Aortic smooth muscle cell (primary cell): ENCODE measurements around the gene VSIG10. TPM values are rescaled to one million over a fixed set of nuclear protein-coding genes. Genes with fewer than 3 reads are reported as not detected.

Experiments
- total RNA-seq: library from RNA; depleted of rRNA; stranded (reverse); fragments of >200 nt; gene quantifications from 2 replicates; pipeline ENCODE4 v1.2.3, GENCODE V29; 2014

Gene VSIG10
- 21.1 and 24.6 TPM in 2 replicates for total RNA-seq

DNA sequence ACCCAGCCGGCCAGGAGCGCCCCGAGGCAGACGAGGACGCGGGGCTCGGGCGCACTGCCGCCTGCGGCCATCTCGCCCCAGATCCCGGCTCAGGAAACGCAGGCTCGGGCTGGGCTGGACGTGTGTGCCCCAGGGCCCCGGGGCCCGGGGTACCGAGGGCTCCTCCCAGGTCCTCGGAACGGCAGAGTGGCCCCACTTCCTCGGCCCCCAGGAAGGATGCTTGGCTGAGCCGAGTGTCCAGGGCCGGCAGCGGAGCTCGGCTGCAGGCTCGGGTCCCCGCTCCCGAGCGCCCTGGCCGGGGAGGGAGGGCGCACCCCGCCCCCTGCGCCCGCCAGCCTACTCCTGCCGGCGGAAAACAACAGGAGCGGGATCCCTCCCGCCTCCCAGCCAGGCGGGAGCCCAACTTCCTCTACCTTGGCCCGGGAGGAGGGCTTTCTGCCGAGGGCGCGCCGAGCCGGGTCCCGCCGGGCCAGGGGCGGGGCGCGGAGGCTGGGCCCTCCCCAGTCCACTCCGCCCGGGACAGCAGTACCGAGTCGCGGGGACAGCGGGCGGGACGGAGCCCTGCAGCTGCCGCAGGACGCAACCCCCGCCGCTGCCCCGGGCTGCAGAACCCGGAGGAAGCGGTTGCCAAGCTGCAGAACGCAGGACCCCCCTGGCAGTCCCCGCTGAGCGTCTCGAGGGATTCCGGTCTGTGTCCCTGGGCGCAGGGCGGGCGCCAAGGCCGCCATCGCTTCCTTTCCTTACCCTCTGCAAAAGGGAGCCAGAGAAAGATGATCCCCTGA lies at the start of gene VSIG10:
Gene VSIG10 (minus strand): TSS at position 411 of the 782 bp plus-strand sequence. CDS start 340 bp downstream, at position 71.

DNA sequence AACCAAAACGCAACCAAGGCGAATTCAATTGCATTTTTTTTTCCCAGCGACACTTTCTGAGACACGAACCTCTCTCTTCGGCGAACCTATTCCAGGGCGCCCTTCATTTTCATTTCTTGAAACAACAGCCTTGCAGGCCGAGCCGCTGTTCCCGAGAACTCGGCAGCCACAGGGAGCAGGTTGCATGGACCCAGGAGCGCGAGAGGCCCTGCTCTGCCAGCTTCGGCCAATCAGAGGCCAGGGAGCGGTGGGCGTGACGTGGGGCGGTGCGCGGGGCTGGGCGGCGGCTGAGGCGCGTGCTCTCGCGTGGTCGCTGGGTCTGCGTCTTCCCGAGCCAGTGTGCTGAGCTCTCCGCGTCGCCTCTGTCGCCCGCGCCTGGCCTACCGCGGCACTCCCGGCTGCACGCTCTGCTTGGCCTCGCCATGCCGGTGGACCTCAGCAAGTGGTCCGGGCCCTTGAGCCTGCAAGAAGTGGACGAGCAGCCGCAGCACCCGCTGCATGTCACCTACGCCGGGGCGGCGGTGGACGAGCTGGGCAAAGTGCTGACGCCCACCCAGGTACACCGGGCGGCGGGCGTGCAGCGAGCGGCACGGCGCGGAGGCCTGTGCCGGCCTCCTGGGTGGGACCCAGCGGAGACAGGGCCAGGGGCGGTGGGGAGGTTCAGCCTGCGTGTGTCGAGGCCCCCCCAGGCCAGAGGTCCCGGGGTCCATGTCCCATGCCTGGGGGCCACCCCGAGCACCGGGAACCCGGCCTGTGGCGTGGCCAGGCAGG lies 32.2 kb upstream of the VSIG10 start, which contains the start of gene PEBP1:
Gene PEBP1 (plus strand): TSS at position 337 of the 771 bp plus-strand sequence. CDS start 86 bp downstream, at position 423.

DNA sequence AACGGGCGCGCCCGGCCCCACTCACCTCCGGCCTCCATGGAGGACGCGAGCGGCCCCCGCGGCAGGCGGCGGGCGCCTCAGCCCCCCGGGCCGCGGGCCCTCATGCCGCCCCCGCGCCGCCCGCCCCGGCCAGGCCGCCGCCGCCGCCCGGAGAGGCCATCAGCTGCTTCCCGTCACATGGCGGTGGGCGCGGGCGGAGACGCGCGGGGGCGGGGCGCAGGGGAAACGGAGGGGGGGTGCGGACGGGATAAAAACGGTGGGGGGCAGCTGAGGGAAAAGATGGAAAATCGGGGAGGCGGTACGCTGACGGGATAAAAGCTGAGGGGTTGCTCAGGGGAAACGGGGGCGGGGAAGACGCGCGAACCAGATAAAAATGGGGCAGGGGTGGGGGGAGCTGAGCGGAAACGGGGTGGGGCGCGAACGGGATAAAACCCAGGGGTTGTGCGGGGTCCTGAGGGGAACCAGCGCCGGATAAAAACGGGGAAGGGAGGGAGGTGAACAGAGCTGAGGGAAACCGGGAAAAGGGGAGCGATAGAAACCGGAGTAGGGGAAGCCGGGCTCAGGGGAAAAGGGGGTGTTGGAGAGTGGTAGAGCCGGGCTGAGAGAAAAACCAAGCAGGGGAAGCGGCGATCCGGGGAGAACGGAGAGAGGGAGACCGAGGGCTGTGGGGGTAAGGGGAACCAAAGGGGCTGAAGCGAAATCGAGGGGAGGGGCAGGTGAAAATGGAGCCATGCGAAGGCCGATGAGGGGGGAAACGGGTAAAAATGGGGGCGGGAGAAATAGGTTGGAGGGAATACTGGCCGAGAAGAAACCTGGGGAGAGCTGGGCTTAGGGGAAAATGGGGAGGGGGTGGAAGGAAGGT lies 42.6 kb downstream of the VSIG10 start, which contains the start of gene WSB2:
Gene WSB2 (minus strand): TSS at position 169 of the 862 bp plus-strand sequence. CDS start 131 bp downstream, at position 38.

DNA sequence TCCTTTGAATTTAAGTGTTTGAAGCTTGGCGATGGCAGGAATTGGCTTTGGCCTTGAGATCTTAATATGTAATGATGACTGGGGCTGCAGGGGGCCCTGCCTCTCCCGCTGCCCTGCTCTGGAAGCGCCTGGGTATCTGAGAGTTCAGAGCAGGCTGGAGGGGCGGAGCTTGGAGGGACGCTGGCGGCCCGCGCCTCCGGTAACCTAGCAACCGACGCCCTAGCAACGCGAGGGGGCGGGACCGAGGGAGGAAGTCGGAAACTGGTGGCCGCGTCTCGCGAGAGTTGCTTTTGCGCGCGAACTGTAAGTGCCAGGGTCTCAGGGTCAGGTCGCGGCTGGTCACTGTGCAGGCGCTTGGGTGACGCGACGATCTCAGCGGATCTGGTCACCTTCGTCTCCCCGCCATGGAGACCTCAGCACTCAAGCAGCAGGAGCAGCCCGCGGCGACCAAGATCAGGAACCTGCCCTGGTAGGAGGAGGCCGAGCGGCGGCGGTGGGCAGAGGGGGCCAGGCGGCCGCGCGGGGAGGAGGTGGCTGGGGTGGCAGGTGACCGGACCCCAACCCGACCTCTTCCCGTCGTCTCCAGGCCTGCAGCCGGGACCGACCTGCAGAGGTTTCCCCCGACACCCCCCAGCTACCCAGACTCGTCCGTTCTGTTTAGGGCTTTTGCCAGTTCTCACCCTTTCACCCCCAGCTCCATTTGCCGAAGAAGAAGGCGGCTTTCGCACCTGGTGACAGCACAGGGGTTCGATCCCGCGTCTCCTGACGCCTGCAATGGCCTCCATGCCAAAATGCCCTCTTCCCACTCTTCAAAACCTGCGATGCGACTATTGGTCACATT lies 87.2 kb downstream of the VSIG10 start, which contains the start of gene RFC5:
Gene RFC5 (plus strand): TSS at position 280 of the 841 bp plus-strand sequence. CDS start 125 bp downstream, at position 405.

Other genes starting within 250 kb of the VSIG10 start
- under 0.01 TPM in 1 of 2 replicates, not detected in the other for gene KSR2, start 135.0 kb downstream of the VSIG10 start, total RNA-seq
- gene RFC5, start 87.3 kb downstream of the VSIG10 start, total RNA-seq: 10.7 and 16.4 TPM in 2 replicates
- gene WSB2, start 42.8 kb downstream of the VSIG10 start, total RNA-seq: 337 and 405 TPM in 2 replicates
- gene PEBP1, start 32.1 kb upstream of the VSIG10 start, total RNA-seq: 268 and 269 TPM in 2 replicates